Tibial artery (tissue), 4 donors: Measurements from ENCODE around the gene ZNRF1.

Experiments used
- DNase-seq, 2 donors: peaks; one replicate each; pipeline ENCODE4 v3.0.0-alpha.2; 2019
- H3K27ac ChIP-seq, 2 donors: fragments of 200-600 bp; sonication (generic) in 1 of 2; 1 replicate in 1 of 2; 2 replicates in 1 of 2; pipeline ENCODE4 v1.5.1; 2018 to 2019; ENCODE audit warnings: mild to moderate bottlenecking in 1 of 2
- H3K27me3 ChIP-seq, 2 donors: fragments of 200-600 bp; sonication (generic) in 1 of 2; one replicate each; pipeline versions ENCODE4 v1.5.1 to v1.6.0; 2016 to 2019
- H3K36me3 ChIP-seq, 3 donors: fragments of 200-600 bp; sonication (generic) in 2 of 3; one replicate each; pipeline ENCODE4 v1.5.1; 2016 to 2019; ENCODE audit warnings: mild to moderate bottlenecking in 2 of 3
- H3K4me1 ChIP-seq, 4 donors: fragments of 200-600 bp; sonication (generic) in 2 of 4; 1 replicate in 3 of 4; 2 replicates in 1 of 4; pipeline ENCODE4 v1.5.1; 2016 to 2019
- H3K4me3 ChIP-seq, 2 donors: fragments of 200-600 bp; sonication (generic) in 1 of 2; 1 replicate in 1 of 2; 2 replicates in 1 of 2; pipeline ENCODE4 v1.5.1; 2018 to 2019; ENCODE audit warnings: mild to moderate bottlenecking in 2 of 2
- H3K9me3 ChIP-seq, 3 donors: fragments of 200-600 bp; sonication (generic) in 1 of 3; one replicate each; pipeline ENCODE4 v1.5.1; 2016 to 2019
- intact Hi-C: fragments of 100-400 bp; cut with DNase I; formaldehyde crosslinking; loops from one replicate; pipeline ENCODE4 v1.15.0; 2023; ENCODE audit warnings: low total_unique reads
- TF ChIP-seq, protein P1 (sequence below), 2 experiments: fragments of 200-600 bp in 1 of 2; fragments of 450-650 bp in 1 of 2; IDR thresholded peaks; one replicate each; pipeline ENCODE4 v1.5.1; 2017 to 2019; ENCODE audit warnings: antibody characterized with exemption in 2 of 2, mild to moderate bottlenecking in 1 of 2, moderate library complexity in 1 of 2

Gene ZNRF1

DNA sequence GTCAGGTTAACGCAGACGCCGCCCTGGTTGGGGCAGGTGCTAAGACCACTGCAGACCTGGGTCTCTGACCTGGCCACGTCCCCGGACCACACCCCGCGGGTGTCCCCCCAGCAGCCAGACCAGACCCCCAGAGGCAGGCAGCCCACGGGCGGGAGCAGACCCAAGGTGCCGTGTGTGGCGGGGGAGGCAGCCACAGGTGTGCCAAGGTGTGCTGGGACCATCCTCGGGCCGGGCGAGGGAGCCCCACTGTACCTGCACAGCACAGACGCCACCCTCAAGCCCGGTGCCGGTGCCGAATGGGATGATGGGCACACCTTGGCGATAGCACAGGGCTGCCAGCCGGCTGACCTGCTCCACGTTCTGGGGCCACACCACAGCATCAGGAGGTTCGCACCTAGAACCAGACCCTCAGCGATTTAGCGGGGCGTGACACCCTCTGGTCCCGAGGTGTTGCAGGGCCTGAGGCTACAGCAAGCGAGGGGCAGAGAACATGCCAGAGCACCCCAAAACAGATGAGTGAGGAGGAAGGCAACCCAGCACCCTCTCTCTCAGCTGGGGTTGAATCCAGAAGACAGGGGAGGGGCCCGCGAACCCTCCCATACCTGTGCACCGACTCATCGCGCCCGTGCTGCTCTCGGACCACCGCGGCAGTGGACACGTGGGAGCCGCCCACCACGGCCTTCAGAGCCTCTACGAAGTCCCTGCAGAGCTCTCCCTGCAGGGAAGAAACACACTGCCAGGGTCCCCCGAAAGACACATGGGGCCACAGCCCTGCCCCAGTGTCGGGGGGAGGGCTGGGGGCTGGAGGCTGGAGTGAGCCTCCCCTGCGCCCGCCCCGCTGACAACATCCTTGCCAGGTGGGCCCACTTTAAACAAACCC, 116.4 kb downstream of the ZNRF1 start:
- TF ChIP-seq, protein P1, sequence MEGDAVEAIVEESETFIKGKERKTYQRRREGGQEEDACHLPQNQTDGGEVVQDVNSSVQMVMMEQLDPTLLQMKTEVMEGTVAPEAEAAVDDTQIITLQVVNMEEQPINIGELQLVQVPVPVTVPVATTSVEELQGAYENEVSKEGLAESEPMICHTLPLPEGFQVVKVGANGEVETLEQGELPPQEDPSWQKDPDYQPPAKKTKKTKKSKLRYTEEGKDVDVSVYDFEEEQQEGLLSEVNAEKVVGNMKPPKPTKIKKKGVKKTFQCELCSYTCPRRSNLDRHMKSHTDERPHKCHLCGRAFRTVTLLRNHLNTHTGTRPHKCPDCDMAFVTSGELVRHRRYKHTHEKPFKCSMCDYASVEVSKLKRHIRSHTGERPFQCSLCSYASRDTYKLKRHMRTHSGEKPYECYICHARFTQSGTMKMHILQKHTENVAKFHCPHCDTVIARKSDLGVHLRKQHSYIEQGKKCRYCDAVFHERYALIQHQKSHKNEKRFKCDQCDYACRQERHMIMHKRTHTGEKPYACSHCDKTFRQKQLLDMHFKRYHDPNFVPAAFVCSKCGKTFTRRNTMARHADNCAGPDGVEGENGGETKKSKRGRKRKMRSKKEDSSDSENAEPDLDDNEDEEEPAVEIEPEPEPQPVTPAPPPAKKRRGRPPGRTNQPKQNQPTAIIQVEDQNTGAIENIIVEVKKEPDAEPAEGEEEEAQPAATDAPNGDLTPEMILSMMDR (IDR thresholded peaks at IDR 0.05) = no peak
- Histone ChIP-seq H3K9me3 (no peaks in the 10 kb centered on the region), H3K36me3 (peaks cover 0 to 17% (median 5%) of the 10 kb centered on the region in 3 donors), H3K4me1 (peaks cover 0 to 37% (median 31%) of the 10 kb centered on the region in 4 donors), H3K27ac (peak overlapping the region in 1 of 2 donors; percentile 77), H3K27me3 (no peaks in the 10 kb centered on the region), H3K4me3 (peak overlapping the region; percentile 62 to 65)
- DNase-seq = peak in 1 of 2 donors; percentile 58
- intact Hi-C loops = no loop called here

DNA sequence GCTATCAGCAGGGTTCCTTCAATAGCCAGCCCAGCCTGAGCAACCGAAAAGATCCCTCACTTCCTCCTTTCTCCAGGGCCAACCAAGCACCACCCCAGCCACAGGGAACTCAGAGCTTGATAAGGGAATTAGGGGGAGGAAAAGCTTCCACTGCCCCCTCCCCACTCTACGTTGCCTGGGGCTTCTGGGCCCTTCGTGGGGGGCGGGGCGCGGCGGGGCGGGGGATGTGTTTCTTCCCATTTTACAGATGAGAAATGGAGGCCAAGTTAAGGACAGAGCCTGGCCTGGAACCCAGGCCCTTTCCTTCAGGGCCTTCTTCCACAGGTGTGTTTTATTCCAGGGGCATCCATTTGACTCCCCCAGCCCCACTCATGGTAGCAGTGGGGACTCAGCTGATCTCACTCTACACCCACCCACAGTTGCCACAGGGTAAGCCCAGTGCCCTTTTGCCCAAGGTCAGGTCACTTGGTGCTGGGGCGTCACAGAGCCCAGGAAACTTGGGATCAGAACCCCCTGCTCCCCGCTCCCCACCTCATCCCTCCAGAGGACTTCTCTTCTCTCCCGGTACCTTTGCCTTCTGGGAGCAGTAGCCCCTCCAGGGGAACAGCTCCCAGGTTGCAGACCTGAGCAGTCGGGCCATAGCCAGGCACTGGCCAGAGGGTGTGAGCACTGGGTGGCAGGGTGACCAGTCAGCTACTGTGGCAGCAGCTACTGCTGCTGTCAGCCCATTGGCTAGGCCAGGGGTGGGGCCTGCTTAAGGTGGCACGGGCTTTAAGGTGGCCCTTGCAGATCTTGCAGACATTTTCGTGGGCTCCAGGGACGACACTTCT, 117.5 kb downstream of the ZNRF1 start, which contains the start of gene LDHD:
Gene LDHD, minus strand, starts transcription at position 700 of the 830 bp plus-strand sequence. Its CDS starts 60 bp downstream, at position 640.
- Histone ChIP-seq H3K27me3 (no peaks in the 10 kb centered on the region), H3K9me3 (peaks cover 0 to 4% (median 0%) of the 10 kb centered on the region in 3 donors), H3K36me3 (peaks cover 0 to 17% (median 5%) of the 10 kb centered on the region in 3 donors), H3K27ac (peak within 1 kb of the TSS; percentile 69 to 77), H3K4me1 (peaks cover 0 to 26% (median 20%) of the 10 kb centered on the region in 4 donors), H3K4me3 (peak within 1 kb of the TSS; percentile 62 to 65)
- TF ChIP-seq, protein P1 (IDR thresholded peaks at IDR 0.05) = no peak
- intact Hi-C loops = no loop called here
- peak; percentile 90 to 94 for DNase-seq

DNA sequence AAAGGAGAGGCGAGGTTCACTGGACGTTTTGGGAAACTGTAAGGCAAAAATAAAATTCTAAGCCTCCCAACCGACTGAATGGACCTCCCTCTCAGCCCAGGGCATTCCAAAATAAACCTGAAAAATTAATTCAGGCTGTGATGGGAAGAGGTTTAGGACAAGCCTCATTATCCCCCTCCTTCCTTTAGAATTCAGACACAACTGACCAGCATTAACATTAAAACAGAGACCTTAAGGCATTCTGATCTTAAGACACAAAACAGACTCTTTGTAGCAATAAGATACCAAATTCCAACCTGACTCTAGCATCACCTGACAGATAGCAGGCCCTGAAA, 118.1 kb downstream of the ZNRF1 start:
- intact Hi-C loops = no loop called here
- DNase-seq = no peak
- peaks cover 0 to 9% (median 1%) of the 10 kb centered on the region in 3 donors for H3K9me3 ChIP-seq
- peaks cover 0 to 21% (median 16%) of the 10 kb centered on the region in 4 donors for H3K4me1 ChIP-seq
- H3K36me3 ChIP-seq = peaks cover 0 to 17% (median 5%) of the 10 kb centered on the region in 3 donors
- H3K27me3 ChIP-seq = no peaks in the 10 kb centered on the region
- H3K27ac ChIP-seq = peak overlapping the region; percentile 69 to 77
- peak overlapping the region; percentile 62 to 65 for H3K4me3 ChIP-seq
- TF ChIP-seq, protein P1 (IDR thresholded peaks at IDR 0.05) = no peak

DNA sequence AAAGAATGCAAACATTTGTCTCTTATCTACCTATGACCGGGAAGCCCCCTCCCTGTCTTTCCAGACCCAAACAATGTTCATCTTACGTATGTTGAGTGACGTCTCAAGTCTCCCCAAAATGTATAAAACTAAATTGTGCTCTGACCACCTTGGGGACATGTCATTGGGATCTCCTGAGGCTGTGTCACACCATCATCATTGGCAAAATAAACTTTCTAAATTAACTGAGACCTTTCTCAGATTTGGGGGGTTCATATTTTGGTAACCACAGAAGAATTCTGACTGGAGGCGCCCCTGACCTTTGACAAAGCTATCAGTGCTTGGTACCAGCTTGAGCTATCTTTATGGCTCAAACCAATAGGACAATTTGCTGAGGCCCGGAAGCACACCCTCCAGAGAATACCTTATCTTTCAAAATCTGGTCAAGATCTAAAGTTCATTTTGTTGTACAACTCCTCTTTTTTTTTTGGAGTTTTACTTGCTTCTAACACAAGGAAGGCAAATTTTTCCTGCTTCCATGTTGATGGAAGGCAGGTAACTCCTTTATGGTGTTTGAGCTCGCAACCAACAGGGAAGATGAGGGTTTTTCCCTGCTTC, 120.2 kb downstream of the ZNRF1 start:
- intact Hi-C loops = no loop called here
- Histone ChIP-seq H3K27ac (no peak overlapping the region), H3K9me3 (peaks cover 0 to 19% (median 7%) of the 10 kb centered on the region in 3 donors), H3K27me3 (no peaks in the 10 kb centered on the region), H3K36me3 (peaks cover 0 to 6% (median 5%) of the 10 kb centered on the region in 3 donors), H3K4me1 (peaks cover 0 to 21% (median 16%) of the 10 kb centered on the region in 4 donors), H3K4me3 (no peak overlapping the region)
- DNase-seq = no peak
- TF ChIP-seq, protein P1 (IDR thresholded peaks at IDR 0.05) = no peak

DNA sequence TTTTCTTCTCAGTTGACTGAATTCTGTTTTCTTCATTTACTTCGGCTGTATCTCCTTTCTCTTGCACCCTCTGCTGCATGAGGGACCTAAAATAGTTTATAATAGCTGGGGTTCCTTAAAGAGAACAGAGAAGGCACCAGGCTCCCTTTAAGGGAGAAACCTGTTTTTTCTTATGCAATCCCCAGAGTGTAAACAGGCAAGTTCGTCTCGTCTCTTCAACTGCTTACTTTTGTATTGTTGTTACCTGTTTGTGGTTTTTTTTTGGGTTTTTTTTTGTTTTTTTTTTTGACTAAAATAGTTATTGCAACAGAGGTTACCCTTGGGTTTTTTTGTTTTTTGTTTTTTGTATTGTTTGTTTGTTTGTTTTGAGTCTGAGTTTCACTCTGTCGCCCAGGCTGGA, 121.4 kb downstream of the ZNRF1 start:
- H3K4me1 ChIP-seq = peaks cover 0 to 16% (median 12%) of the 10 kb centered on the region in 4 donors
- peaks cover 0 to 19% (median 7%) of the 10 kb centered on the region in 3 donors for H3K9me3 ChIP-seq
- no peaks in the 10 kb centered on the region for H3K36me3 ChIP-seq
- no peak for DNase-seq
- intact Hi-C loops = no loop called here
- no peak overlapping the region for H3K27ac ChIP-seq
- H3K4me3 ChIP-seq = no peak overlapping the region
- TF ChIP-seq, protein P1 (IDR thresholded peaks at IDR 0.05) = no peak
- H3K27me3 ChIP-seq = no peaks in the 10 kb centered on the region
